Upper lobe of right lung (tissue), 1 donor: Measurements from ENCODE around the gene TIMM21. TPM values are rescaled to one million over a fixed set of nuclear protein-coding genes. Genes with fewer than 3 reads are reported as not detected.

Source experiments
- ATAC-seq: fragments of 200-7000 bp; cut with Tn5 transposase; one replicate; pipeline ENCODE4 v1.9.1; 2020; ENCODE audit warnings: mild to moderate bottlenecking, moderate library complexity
- DNase-seq: peaks from one replicate; pipeline ENCODE4 v3.0.0-alpha.2; 2020
- H3K27ac ChIP-seq: fragments of 200-600 bp; one replicate; pipeline ENCODE4 v1.8.0; 2022
- H3K27me3 ChIP-seq: fragments of 200-600 bp; one replicate; pipeline ENCODE4 v1.8.0; 2022; ENCODE audit warnings: mild to moderate bottlenecking
- H3K36me3 ChIP-seq: fragments of 200-600 bp; one replicate; pipeline ENCODE4 v1.8.0; 2022
- H3K4me1 ChIP-seq: fragments of 200-600 bp; one replicate; pipeline ENCODE4 v1.8.0; 2022
- H3K4me3 ChIP-seq: fragments of 200-600 bp; one replicate; pipeline ENCODE4 v1.8.0; 2022; ENCODE audit warnings: mild to moderate bottlenecking
- H3K9me3 ChIP-seq: fragments of 200-600 bp; one replicate; pipeline ENCODE4 v1.8.0; 2022
- CTCF ChIP-seq: fragments of 200-600 bp; IDR thresholded peaks from one replicate; pipeline ENCODE4 v1.8.0; 2022; ENCODE audit warnings: antibody characterized with exemption
- intact Hi-C: fragments of 100-400 bp; cut with DNase I; formaldehyde crosslinking; loops from one replicate; pipeline ENCODE4 v1.11.0; 2022
- total RNA-seq: library from RNA; stranded (reverse); fragmentation: NEBNext Ultra II Directional; extraction: Animal tissue kit (Norgen Biotek cat#: 25700); gene quantifications from one replicate; pipeline ENCODE4 v1.2.1, GENCODE V29; 2021
- donor health status: DM: no; HTN: yes; CAD: no; lungs with severe emphysema.

Gene TIMM21
- total RNA-seq, 1 donor from 2014 or later: 20.2 TPM

DNA sequence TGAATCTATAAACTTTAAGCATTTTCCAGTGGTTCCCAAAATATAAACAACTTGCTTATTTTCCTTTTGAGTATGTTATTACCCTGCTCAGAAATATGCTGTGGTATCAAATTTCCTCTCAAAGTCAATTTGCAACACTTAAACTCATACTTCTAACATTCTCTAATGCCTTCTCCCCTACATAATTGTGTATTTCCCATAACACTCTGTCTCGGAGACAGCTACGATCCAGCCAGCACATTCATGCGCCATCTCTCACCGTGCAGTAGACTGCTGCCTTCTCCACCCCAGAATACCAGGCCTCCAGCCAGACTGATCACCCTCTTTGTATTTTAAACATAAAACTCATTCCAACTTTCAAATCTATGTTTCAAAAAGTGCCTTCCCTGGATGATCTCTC, 41.8 kb downstream of the TIMM21 start:
- Histone ChIP-seq H3K4me1 (no peaks in the 10 kb centered on the region), H3K4me3 (no peak overlapping the region), H3K9me3 (no peaks in the 10 kb centered on the region), H3K27me3 (peaks cover 15% of the 10 kb centered on the region), H3K27ac (no peak overlapping the region), H3K36me3 (no peaks in the 10 kb centered on the region)
- DNase-seq (no peak), ATAC-seq (peak; percentile 46)
- TF ChIP-seq CTCF: no peak
- intact Hi-C loops: no loop called here

- TF ChIP-seq CTCF: no peak
- DNase-seq (no peak), ATAC-seq (no peak)
- Histone ChIP-seq H3K9me3 (no peaks in the 10 kb centered on the region), H3K4me1 (no peaks in the 10 kb centered on the region), H3K27ac (no peak overlapping the region), H3K27me3 (peaks cover 11% of the 10 kb centered on the region), H3K36me3 (no peaks in the 10 kb centered on the region), H3K4me3 (no peak overlapping the region)
- intact Hi-C loops: no loop called here
Measured at GRCh38 chr18:74191577-74191976, 43.3 kb downstream of the TIMM21 start.

DNA sequence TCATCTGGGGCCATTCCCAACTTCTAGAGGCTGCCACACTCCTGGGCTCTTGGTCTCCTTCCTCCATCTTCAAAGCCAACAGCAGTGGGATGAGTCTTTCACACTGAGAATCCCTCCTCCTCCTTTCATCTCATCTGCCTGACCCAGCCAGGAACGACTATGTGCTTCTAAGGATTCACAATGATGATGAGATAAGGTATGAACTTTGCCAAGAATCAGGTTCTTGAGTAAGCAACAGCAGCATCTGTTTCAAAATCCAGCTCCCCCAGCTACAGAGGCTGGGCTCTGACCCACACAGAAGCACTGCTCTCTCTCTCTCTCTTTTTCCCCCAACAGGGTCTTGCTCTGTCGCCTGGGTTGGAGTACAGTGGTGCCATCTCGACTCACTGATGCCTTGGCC, 46.4 kb downstream of the TIMM21 start:
- Histone ChIP-seq H3K36me3 (no peaks in the 10 kb centered on the region), H3K4me1 (no peaks in the 10 kb centered on the region), H3K4me3 (no peak overlapping the region), H3K27me3 (peaks cover 5% of the 10 kb centered on the region), H3K9me3 (no peaks in the 10 kb centered on the region), H3K27ac (no peak overlapping the region)
- intact Hi-C loops: loop anchor here (5.0 kb wide), 1 partner anchor 148 kb away; no protein-coding TSS in a partner anchor
- DNase-seq: no peak
- no peak for ATAC-seq
- TF ChIP-seq CTCF: no peak

DNA sequence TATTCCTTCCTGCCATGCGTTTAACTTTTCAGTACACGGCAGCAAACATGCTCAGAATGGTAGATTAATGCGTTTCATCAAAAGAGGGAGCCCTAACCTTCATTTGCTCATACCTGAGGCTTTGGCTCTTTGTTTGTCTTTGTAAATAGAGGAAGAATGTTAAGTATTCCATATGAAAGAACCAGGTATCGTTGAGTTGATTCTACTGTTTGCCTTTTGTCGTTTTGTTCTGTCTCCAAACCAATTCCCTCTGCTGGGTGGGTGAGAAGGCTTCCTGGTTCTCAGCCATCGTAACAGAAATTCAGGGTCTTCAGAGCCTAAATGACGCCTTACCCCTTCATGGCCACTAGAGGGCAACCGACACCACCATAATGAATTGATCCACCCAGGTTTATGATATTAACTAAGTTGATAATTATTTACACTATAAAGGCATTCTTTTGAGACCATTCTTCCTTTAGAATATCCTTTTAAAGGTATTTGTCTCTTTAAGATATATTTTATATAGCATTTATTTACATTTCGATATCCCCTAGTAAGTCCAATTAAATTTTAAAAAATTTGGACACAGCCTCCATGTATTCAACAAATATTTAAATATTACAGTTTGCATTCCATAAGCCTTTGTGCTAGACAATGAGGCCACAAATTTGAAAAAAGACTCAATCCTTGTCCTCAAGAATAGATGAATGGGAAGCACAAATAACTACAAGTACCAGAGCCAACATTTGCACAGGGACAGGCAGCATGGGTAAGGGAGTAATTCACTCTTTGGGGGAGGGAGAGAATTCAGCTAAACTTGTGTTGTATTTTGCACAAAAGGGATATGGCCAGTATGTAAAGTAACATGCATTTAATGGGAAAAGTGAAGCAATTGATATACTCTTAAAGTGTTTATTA, 48.1 kb downstream of the TIMM21 start:
- ATAC-seq: peak; percentile 81

DNA sequence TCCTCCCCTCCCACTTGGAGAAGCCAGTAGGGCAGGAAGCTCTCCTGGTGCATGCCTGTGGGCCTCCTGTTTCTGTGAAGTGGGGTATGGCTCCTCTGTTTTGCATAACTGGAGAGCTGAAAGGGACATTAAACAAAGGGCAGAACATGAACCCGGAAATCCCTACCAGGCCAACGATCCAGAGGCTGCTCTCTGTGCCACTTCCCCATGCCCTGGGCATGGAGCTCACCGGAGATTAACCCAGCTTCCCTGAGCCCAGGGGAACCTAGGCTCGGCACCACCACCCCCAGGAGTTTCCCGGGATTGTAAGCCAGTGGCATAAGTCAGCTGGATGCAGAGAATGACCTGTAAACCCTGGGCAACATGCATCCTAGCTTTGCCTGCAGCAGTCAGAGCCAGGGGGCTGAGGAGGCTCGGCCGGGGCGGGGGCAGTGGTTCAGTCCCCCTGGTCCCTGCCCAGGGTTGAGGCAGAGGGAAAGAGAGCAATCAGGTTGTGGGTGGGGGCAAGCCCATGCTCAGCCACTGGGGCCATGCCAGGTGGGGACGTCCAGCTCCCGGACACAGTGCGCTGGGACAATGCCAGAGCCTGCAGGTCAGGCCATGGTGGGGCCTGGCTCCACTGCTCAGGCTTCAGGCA, 49.5 kb downstream of the TIMM21 start:
- no peak overlapping the region for H3K4me3 ChIP-seq
- intact Hi-C loops: loop anchor here (5.0 kb wide), 1 partner anchor 144 kb away; no protein-coding TSS in a partner anchor
- ATAC-seq (peak; percentile 88), DNase-seq (peak; percentile 73)
- H3K27ac ChIP-seq: peak overlapping the region; percentile 73
- no peaks in the 10 kb centered on the region for H3K9me3 ChIP-seq
- H3K4me1 ChIP-seq: no peaks in the 10 kb centered on the region
- no peaks in the 10 kb centered on the region for H3K36me3 ChIP-seq
- peaks cover 5% of the 10 kb centered on the region for H3K27me3 ChIP-seq
- no peak for TF ChIP-seq CTCF

More for the DNA sequence above, 48.1 kb downstream of the TIMM21 start:
- intact Hi-C loops: loop anchor here (5.0 kb wide), 1 partner anchor 146 kb away; no protein-coding TSS in a partner anchor
- DNase-seq: no peak
- Histone ChIP-seq H3K4me1 (no peaks in the 10 kb centered on the region), H3K27ac (peak overlapping the region; percentile 73), H3K4me3 (peak overlapping the region; percentile 24), H3K9me3 (no peaks in the 10 kb centered on the region), H3K27me3 (peaks cover 5% of the 10 kb centered on the region), H3K36me3 (no peaks in the 10 kb centered on the region)
- peak; percentile 94 for TF ChIP-seq CTCF
